Erythroblast (primary cell): ENCODE results near the gene CYB5R3.

ENCODE experiments used
- GATA1 ChIP-seq: IDR thresholded peaks from 2 replicates; pipeline ENCODE4 v1.6.1; 2011; ENCODE audit warnings: low read depth, mild to moderate bottlenecking, control low read depth, low read length, moderate library complexity
- POLR2A ChIP-seq: IDR thresholded peaks from 2 replicates; pipeline ENCODE4 v1.6.1; 2011; ENCODE audit warnings: mild to moderate bottlenecking, low read length

GRCh38 chr22:42622061-42622710 lies 27.0 kb downstream of the CYB5R3 start:
- no peak for TF ChIP-seq POLR2A
- TF ChIP-seq GATA1: no peak
